ENCODE results near the gene KCNG4. TPM values are rescaled to one million over a fixed set of nuclear protein-coding genes. Genes with fewer than 3 reads are reported as not detected.
A peak's percentile ranks its signal among the peaks of the same experiment; 100 is the strongest.

Gene KCNG4
- total RNA-seq, 1 donor from 2014 or later: not detected

GRCh38 chr16:84190731-84191388 lies 49.0 kb downstream of the KCNG4 start, which contains the start of gene ADAD2:
TSS of gene ADAD2 (plus strand) at chr16:84191157. CDS start at chr16:84191231, 74 bp downstream.
- H3K4me3 Mint-ChIP-seq (ENCODE audit: unreplicated experiment): no peak within 1 kb of the TSS
- H3K9me3 Mint-ChIP-seq (ENCODE audit: unreplicated experiment): no peaks in the 10 kb centered on the region
- no peak within 1 kb of the TSS for H3K27ac Mint-ChIP-seq (ENCODE audit: unreplicated experiment)
- H3K27me3 Mint-ChIP-seq (ENCODE audit: unreplicated experiment): no peaks in the 10 kb centered on the region
- no peak for TF ChIP-seq CTCF (IDR thresholded peaks at IDR 0.05; ENCODE audit: unreplicated experiment)
- no peak for DNase-seq (ENCODE audit: low spot score)
- peaks cover 21% of the 10 kb centered on the region for H3K4me1 Mint-ChIP-seq (ENCODE audit: unreplicated experiment)
- H3K36me3 Mint-ChIP-seq (ENCODE audit: low read depth, unreplicated experiment): no peaks in the 10 kb centered on the region

- H3K36me3 Mint-ChIP-seq (ENCODE audit: low read depth, unreplicated experiment): peaks cover 15% of the 10 kb centered on the region
- peak within 1 kb of the TSS; percentile 95 for H3K4me3 Mint-ChIP-seq (ENCODE audit: unreplicated experiment)
- peak; percentile 93 for TF ChIP-seq CTCF (IDR thresholded peaks at IDR 0.05; ENCODE audit: unreplicated experiment)
- H3K27me3 Mint-ChIP-seq (ENCODE audit: unreplicated experiment): no peaks in the 10 kb centered on the region
- no peaks in the 10 kb centered on the region for H3K9me3 Mint-ChIP-seq (ENCODE audit: unreplicated experiment)
- DNase-seq (ENCODE audit: low spot score): peak; percentile 94
- peak within 1 kb of the TSS; percentile 64 for H3K27ac Mint-ChIP-seq (ENCODE audit: unreplicated experiment)
- peaks cover 17% of the 10 kb centered on the region for H3K4me1 Mint-ChIP-seq (ENCODE audit: unreplicated experiment)
Observed at GRCh38 chr16:84186685-84187437, 53.0 kb downstream of the KCNG4 start, which contains the start of gene TAF1C. TSS of gene TAF1C (minus strand) at chr16:84187057. CDS start at chr16:84184988, 2,069 bp downstream.

- H3K4me1 Mint-ChIP-seq (ENCODE audit: unreplicated experiment): peaks cover 17% of the 10 kb centered on the region
- H3K4me3 Mint-ChIP-seq (ENCODE audit: unreplicated experiment): peak overlapping the region; percentile 66
- DNase-seq (ENCODE audit: low spot score): no peak
- TF ChIP-seq CTCF (IDR thresholded peaks at IDR 0.05; ENCODE audit: unreplicated experiment): no peak
- peaks cover 15% of the 10 kb centered on the region for H3K36me3 Mint-ChIP-seq (ENCODE audit: low read depth, unreplicated experiment)
- H3K27ac Mint-ChIP-seq (ENCODE audit: unreplicated experiment): peak overlapping the region; percentile 53
- H3K9me3 Mint-ChIP-seq (ENCODE audit: unreplicated experiment): no peaks in the 10 kb centered on the region
- H3K27me3 Mint-ChIP-seq (ENCODE audit: unreplicated experiment): no peaks in the 10 kb centered on the region
Observed at GRCh38 chr16:84184775-84185174, 55.0 kb downstream of the KCNG4 start.

- DNase-seq (ENCODE audit: low spot score): no peak
- H3K27ac Mint-ChIP-seq (ENCODE audit: unreplicated experiment): peak overlapping the region; percentile 53
- H3K4me3 Mint-ChIP-seq (ENCODE audit: unreplicated experiment): peak overlapping the region; percentile 7
- peaks cover 15% of the 10 kb centered on the region for H3K36me3 Mint-ChIP-seq (ENCODE audit: low read depth, unreplicated experiment)
- peaks cover 17% of the 10 kb centered on the region for H3K4me1 Mint-ChIP-seq (ENCODE audit: unreplicated experiment)
- no peaks in the 10 kb centered on the region for H3K9me3 Mint-ChIP-seq (ENCODE audit: unreplicated experiment)
- H3K27me3 Mint-ChIP-seq (ENCODE audit: unreplicated experiment): no peaks in the 10 kb centered on the region
- TF ChIP-seq CTCF (IDR thresholded peaks at IDR 0.05; ENCODE audit: unreplicated experiment): no peak
Observed at GRCh38 chr16:84183911-84184591, 55.8 kb downstream of the KCNG4 start.

All from endothelial cell (in vitro differentiated cells).